LNCaP clone FGC (cell line): ENCODE data around the gene RYR3.

ENCODE experiments used
- DNase-seq: peaks from one replicate; pipeline ENCODE4 v3.0.0-alpha.2; 2011; ENCODE audit warnings: low read depth
- H3K4me3 ChIP-seq: 2 replicates; pipeline ENCODE4 v1.5.1; 2011; ENCODE audit warnings: mild to moderate bottlenecking, low read depth, low read length, control low read depth
- TF ChIP-seq, protein P1 (sequence below): IDR thresholded peaks from 2 replicates; pipeline ENCODE4 v1.5.1; 2012; ENCODE audit warnings: mild to moderate bottlenecking; ENCODE audit not compliant: control insufficient read depth, insufficient read depth; ENCODE audit errors: extremely low read depth

RYR3 gene

DNA sequence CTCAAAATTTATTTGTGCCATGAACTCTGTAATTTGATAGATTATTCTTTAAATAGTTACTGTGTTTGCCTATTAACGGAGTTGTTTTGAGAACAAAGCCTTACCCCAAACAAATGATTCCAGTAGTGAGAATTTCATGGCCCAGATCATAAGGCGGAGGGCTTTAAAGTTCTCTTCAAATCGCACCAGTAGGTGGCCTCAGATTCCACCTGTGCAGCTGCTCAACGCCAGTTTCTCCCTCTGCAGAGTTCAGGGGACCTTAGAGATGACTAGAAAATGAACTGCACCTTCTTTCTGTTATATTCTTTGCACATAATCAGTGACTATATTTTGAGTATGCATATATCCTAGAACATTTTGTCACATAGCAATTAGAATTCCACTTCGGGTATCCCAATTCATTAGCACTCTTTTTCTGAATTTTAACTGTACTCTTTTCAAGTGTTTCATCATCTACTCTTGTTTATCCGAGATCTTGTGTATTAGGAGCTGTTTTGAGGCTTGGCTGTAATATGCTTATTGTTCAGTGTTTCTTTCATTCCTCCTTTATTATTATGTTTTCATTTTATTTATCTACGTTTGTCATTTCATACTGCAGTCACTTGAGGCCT is 425.0 kb downstream of the RYR3 start:
- TF ChIP-seq, protein P1, sequence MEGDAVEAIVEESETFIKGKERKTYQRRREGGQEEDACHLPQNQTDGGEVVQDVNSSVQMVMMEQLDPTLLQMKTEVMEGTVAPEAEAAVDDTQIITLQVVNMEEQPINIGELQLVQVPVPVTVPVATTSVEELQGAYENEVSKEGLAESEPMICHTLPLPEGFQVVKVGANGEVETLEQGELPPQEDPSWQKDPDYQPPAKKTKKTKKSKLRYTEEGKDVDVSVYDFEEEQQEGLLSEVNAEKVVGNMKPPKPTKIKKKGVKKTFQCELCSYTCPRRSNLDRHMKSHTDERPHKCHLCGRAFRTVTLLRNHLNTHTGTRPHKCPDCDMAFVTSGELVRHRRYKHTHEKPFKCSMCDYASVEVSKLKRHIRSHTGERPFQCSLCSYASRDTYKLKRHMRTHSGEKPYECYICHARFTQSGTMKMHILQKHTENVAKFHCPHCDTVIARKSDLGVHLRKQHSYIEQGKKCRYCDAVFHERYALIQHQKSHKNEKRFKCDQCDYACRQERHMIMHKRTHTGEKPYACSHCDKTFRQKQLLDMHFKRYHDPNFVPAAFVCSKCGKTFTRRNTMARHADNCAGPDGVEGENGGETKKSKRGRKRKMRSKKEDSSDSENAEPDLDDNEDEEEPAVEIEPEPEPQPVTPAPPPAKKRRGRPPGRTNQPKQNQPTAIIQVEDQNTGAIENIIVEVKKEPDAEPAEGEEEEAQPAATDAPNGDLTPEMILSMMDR: peak; percentile 76
- no peak overlapping the region for H3K4me3 ChIP-seq
- no peak for DNase-seq

DNA sequence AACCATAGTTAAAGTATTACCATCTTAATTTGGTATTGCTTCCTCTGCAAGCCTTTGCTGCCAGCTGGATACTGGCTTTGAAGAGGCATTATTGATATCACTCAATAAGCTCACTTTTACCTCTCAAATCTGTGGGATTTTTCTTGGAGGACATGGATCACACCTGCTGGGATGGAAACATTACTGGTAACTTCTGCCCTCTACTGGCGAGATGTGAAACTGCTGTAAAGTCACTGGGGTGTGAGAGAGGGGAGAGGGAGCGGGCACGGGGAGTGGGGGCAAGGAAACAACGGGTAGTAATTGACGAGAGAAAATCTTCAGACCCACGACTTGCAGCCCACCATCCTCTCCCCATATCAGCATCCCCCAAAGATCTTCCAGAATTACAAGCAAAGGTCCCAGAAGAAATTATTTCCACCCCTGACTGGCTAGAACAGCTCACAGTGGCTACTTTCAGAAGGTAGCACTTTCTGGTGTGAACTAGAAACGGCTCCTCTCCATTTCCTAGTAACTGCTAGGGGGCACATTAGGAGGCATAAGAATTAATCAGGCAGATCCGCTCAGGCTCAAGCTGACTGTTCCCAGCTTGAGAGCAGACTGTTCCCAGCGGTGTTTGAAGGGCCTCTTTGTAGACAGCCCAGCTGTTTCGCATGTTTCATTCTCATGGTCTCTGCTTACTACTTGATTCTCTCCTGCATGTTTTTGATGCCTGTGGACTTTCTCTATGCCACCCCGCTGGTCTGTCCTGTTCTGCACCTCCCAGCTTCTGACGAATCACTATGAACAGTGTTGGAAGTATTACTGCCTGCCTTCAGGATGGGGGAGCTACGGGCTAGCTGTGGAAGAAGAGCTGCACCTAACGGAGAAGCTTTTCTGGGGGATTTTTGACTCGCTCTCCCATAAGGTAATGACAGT is 427.2 kb downstream of the RYR3 start:
- TF ChIP-seq, protein P1: peak; percentile 85
- H3K4me3 ChIP-seq: no peak overlapping the region
- DNase-seq: no peak

DNA sequence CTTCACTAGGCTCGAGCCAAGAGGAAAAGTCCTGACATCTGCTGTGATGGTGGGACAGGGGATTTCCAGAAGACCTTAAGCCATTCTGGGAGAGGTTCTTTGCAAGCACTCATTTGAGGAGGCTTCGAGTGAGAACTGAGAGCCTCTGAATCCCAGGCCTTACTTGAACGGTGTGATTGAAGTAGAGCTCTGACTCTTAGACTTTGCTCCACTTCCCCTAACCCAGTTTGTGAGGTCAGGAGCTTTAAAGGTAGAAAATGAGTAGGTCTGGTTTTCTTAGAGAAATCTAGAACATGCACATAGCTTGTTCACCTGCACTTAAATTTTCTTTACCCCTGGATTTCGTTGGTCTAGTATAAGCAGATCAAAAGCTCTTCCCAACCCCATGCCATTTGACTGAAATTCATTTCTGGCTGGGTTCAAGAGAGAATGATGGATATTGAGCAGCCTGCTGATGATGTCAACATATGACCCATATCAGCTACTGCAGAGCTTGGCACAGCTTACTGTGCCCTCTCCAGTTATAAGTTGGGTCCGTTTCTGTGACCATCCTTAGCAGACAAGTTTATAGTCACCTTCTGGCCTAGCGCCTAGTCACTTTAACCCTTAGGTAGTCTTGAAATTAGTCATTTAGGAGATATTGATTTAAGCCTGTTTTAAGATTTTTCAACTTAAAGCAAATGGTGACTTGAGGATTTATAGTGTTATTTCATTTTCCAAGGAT is 428.3 kb downstream of the RYR3 start:
- DNase-seq: no peak
- H3K4me3 ChIP-seq: no peak overlapping the region
- TF ChIP-seq, protein P1: no peak

DNA sequence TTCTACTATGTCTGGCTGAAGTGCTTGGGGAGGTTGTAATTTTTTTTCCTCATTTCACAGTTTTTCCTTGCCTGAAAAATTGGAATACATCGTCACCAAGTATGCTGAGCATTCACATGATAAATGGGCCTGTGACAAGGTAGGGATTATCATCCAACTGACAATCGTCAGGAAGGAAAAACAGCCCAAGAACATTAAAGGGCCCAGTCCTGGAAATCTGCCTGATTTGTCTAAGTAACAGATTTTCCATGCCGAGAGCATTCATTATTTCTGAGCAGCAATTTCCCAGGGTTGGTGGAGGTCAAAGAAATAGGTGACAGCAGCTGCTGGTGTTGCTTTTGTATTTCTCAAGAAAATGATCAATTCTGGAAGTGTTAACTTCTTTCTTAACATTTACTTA is 431.5 kb downstream of the RYR3 start:
- TF ChIP-seq, protein P1: no peak

DNA sequence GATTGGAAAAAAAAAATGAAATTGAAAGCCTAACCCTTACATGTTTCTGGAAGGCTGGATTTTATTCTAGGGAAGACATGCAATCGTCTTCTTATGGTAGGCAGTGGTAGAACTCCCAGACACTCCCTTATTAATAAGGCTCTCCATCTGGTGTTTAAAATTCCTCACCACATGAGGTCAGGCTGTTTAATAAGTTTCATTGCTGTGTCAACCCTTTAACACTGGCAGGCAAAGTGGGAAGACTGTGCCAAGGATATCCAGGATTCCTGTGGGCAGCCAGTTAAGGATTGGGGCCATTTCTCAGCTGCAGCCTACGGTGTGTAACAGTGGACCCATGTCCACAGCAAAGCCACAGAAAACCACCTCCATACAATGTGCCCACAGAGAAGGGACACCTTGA is 432.0 kb downstream of the RYR3 start:
- no peak overlapping the region for H3K4me3 ChIP-seq
- TF ChIP-seq, protein P1: no peak
- peak; percentile 17 for DNase-seq

More for the DNA sequence above, 431.5 kb downstream of the RYR3 start:
- no peak for DNase-seq
- no peak overlapping the region for H3K4me3 ChIP-seq

DNA sequence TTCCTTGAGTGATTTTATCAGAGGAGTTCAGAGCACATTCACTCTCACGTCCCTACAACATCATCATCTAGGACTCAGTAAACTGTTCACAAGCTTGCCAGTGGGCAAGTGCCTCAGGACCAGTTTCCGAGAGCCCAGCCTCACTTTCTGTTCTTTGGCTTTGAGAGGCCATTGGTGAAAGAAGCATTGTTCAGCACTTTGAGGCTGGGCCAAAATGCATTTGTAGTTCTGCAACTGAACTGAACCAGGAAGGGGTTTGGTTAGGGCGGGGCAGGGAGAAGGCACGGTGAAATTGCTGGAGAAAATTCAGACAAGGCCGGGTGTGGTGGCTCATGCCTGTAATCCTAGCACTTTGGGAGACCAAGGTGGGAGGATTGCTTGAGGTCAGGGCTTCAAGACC is 435.4 kb downstream of the RYR3 start:
- TF ChIP-seq, protein P1: no peak
- H3K4me3 ChIP-seq: no peak overlapping the region
- no peak for DNase-seq
